Liver (tissue), 9 donors: ENCODE data around the gene SCN2B. TPM values are rescaled to one million over a fixed set of nuclear protein-coding genes. Genes with fewer than 3 reads are reported as not detected.

Experiments used
- DNase-seq: peaks from one replicate; pipeline ENCODE4 v3.0.0-alpha.2; 2017; ENCODE audit warnings: low spot score
- H3K27ac ChIP-seq, 2 donors: one replicate each; pipeline ENCODE4 v1.7.0; 2013; ENCODE audit warnings: inconsistent platforms in 2 of 2, low read length in 2 of 2, control low read depth in 1 of 2, low read depth in 1 of 2, mild to moderate bottlenecking in 1 of 2
- H3K27me3 ChIP-seq, 4 donors: one replicate each; pipeline versions ENCODE4 v1.6.1 to v1.7.0; 2013; ENCODE audit warnings: low read length in 3 of 4, inconsistent platforms in 1 of 4, mild to moderate bottlenecking in 1 of 4, moderate library complexity in 1 of 4; ENCODE audit not compliant: control insufficient read depth in 4 of 4, insufficient read depth in 4 of 4
- H3K36me3 ChIP-seq, 4 donors: one replicate each; pipeline versions ENCODE4 v1.6.1 to v1.7.0; 2013; ENCODE audit warnings: low read length in 3 of 4, mild to moderate bottlenecking in 3 of 4, low read depth in 1 of 4, moderate library complexity in 1 of 4; ENCODE audit not compliant: control insufficient read depth in 4 of 4, insufficient read depth in 3 of 4
- H3K4me1 ChIP-seq, 4 donors: one replicate each; pipeline versions ENCODE4 v1.6.1 to v1.7.0; 2013; ENCODE audit warnings: low read length in 3 of 4, mild to moderate bottlenecking in 3 of 4, moderate library complexity in 1 of 4; ENCODE audit not compliant: control insufficient read depth in 4 of 4, insufficient read depth in 4 of 4
- H3K4me3 ChIP-seq, 3 donors: one replicate each; pipeline versions ENCODE4 v1.6.1 to v1.7.0; 2013; ENCODE audit warnings: low read length in 3 of 3, control low read depth in 1 of 3, low read depth in 1 of 3, mild to moderate bottlenecking in 1 of 3
- H3K9ac ChIP-seq, 2 donors: one replicate each; pipeline ENCODE4 v1.7.0; 2013; ENCODE audit warnings: low read length in 2 of 2, mild to moderate bottlenecking in 2 of 2, moderate library complexity in 2 of 2, control low read depth in 1 of 2, low read depth in 1 of 2
- H3K9me3 ChIP-seq, 4 donors: one replicate each; pipeline versions ENCODE4 v1.6.1 to v1.7.0; 2013; ENCODE audit warnings: low read length in 3 of 4; ENCODE audit not compliant: control insufficient read depth in 4 of 4
- FOXA1 ChIP-seq: IDR thresholded peaks from 2 replicates; pipeline ENCODE4 v1.6.1; 2016; ENCODE audit warnings: antibody characterized with exemption
- GABPA ChIP-seq, 2 donors: IDR thresholded peaks in 1 of 2; conservative IDR thresholded peaks in 1 of 2; 2 replicates each; pipeline ENCODE4 v1.6.1; 2016; ENCODE audit warnings: antibody characterized with exemption in 2 of 2, mild to moderate bottlenecking in 1 of 2, moderate library complexity in 1 of 2
- HNF4A ChIP-seq, 2 donors: conservative IDR thresholded peaks; 2 replicates each; pipeline ENCODE4 v1.6.1; 2016; ENCODE audit warnings: antibody characterized with exemption in 2 of 2, mild to moderate bottlenecking in 2 of 2
- NR2F2 ChIP-seq: IDR thresholded peaks from 2 replicates; pipeline ENCODE4 v1.6.1; 2016; ENCODE audit warnings: antibody characterized with exemption
- RAD21 ChIP-seq, 2 donors: IDR thresholded peaks; 2 replicates each; pipeline ENCODE4 v1.6.1; 2016; ENCODE audit warnings: antibody characterized with exemption in 2 of 2, mild to moderate bottlenecking in 2 of 2
- RXRA ChIP-seq, 2 donors: IDR thresholded peaks; 2 replicates each; pipeline ENCODE4 v1.6.1; 2017 to 2018; ENCODE audit warnings: antibody characterized with exemption in 2 of 2, mild to moderate bottlenecking in 1 of 2
- SP1 ChIP-seq: IDR thresholded peaks from 2 replicates; pipeline ENCODE4 v1.6.1; 2018; ENCODE audit warnings: antibody characterized with exemption, mild to moderate bottlenecking
- TAF1 ChIP-seq: conservative IDR thresholded peaks from 2 replicates; pipeline ENCODE4 v1.6.1; 2016; ENCODE audit warnings: antibody characterized with exemption, mild to moderate bottlenecking
- YY1 ChIP-seq: IDR thresholded peaks from 2 replicates; pipeline ENCODE4 v1.6.1; 2016; ENCODE audit warnings: antibody characterized with exemption, mild to moderate bottlenecking
- ZBTB33 ChIP-seq: IDR thresholded peaks from 2 replicates; pipeline ENCODE4 v1.6.1; 2016; ENCODE audit warnings: antibody characterized with exemption
- WGBS: extraction: QIAGEN DNeasy Blood & Tissue Kit; methylation state at CpG from one replicate; pipeline ENCODE4 v1.1.7; 2013; 5-methylcytosine and 5-hydroxymethylcytosine counted together
- polyA plus RNA-seq, 2 donors: library from polyadenylated mRNA; stranded (reverse) in 1 of 2; unstranded in 1 of 2; fragments of 200-250 nt in 1 of 2; fragments of >200 nt in 1 of 2; fragmentation: Nextera tagmentation in 1 of 2; extraction: Ambion mirVana in 1 of 2; gene quantifications; one replicate each; pipeline versions ENCODE4 v1.2.1 to v1.2.3, GENCODE V29; 2013 to 2015
- total RNA-seq, 2 donors: library from RNA; depleted of rRNA; stranded (reverse); fragments of >200 nt; gene quantifications; one replicate each; pipeline ENCODE4 v1.2.3, GENCODE V29; 2014
- TF ChIP-seq, protein P1 (sequence below): IDR thresholded peaks from 2 replicates; pipeline ENCODE4 v1.6.1; 2016; ENCODE audit warnings: antibody characterized with exemption
- TF ChIP-seq, protein P2 (sequence below): fragments of 150-350 bp; IDR thresholded peaks from 2 replicates; pipeline ENCODE4 v1.5.1; 2017; ENCODE audit warnings: improper control_type of control experiment, low read depth, low read length; ENCODE audit not compliant: missing input control
- donor health status: healthy.
- donor health status: healthy.
- donor health status: healthy.
- donor health status: healthy.
- donor health status: healthy.

Gene SCN2B
- total and polyA plus RNA-seq, 4 donors, result 0.01 to 0.05 TPM; not detected in 2

- TF ChIP-seq, protein P1, sequence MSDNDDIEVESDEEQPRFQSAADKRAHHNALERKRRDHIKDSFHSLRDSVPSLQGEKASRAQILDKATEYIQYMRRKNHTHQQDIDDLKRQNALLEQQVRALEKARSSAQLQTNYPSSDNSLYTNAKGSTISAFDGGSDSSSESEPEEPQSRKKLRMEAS, result no peak
- no peak for TF ChIP-seq GABPA (IDR thresholded peaks at IDR 0.05 in 1 of 2, conservative IDR thresholded peaks at IDR 0.05 in 1 of 2)
Measured at GRCh38 chr11:118200497-118200896, 24.1 kb upstream of the SCN2B start (continued).

DNA sequence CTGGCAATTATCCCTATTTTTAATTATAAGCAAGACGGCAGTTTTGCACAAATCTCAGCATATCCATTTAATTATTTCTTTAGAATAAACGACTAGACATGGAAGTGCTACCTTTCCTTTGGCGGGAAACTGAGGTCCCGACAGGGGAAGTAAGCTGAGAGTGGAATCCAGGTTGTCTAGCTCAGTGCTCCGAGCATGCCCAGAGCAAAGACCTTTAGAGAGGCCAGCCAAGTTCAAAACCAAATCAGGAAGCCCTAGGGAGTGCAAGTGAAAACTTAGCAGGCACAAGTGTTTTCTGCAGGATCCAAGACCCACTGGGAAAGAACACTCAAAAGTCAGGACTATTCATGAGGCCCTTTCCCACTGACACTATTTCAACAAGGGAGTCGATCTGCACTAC is 22.7 kb upstream of the SCN2B start:
- TF ChIP-seq RXRA (IDR thresholded peaks at IDR 0.05) (peak; percentile 29 to 59), ZBTB33 (no peak), FOXA1 (no peak), RAD21 (IDR thresholded peaks at IDR 0.05) (peak in 1 of 2 donors; percentile 28), YY1 (no peak), SP1 (no peak), HNF4A (conservative IDR thresholded peaks at IDR 0.05) (peak; percentile 12 to 15)
- Histone ChIP-seq H3K27ac (peak overlapping the region; percentile 4 to 44), H3K36me3 (no peaks in the 10 kb centered on the region), H3K4me3 (no peak overlapping the region), H3K27me3 (no peaks in the 10 kb centered on the region), H3K9me3 (no peaks in the 10 kb centered on the region), H3K4me1 (peaks cover 18 to 50% (median 45%) of the 10 kb centered on the region in 4 donors), H3K9ac (no peak overlapping the region)
- WGBS, result 58% methylated on average over 6 of the region's 6 CpGs
- DNase-seq, result no peak

DNA sequence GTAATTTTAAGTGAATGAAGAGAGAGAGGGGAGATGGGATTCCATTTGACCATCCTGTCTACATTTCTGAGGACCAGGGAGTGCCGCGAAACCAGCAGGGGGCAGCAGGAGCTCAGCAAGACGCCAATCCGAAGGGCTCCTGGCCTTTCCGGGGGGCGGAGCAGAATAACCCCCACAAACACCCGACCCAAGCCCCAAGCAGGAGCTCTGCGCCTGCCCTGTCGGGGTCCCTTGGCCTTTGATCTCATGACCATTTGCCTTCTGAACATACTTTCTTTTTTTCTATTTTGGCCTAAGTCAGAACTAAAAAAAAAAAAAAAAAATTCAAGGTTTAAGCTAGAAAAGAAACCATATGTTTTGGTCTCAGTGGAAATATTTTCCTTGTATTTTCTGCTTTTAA is 21.9 kb upstream of the SCN2B start:
- H3K9me3 ChIP-seq, result no peaks in the 10 kb centered on the region
- H3K4me1 ChIP-seq, result peaks cover 18 to 52% (median 47%) of the 10 kb centered on the region in 4 donors
- no peaks in the 10 kb centered on the region for H3K27me3 ChIP-seq
- no peak overlapping the region for H3K4me3 ChIP-seq
- TF ChIP-seq, protein P2, sequence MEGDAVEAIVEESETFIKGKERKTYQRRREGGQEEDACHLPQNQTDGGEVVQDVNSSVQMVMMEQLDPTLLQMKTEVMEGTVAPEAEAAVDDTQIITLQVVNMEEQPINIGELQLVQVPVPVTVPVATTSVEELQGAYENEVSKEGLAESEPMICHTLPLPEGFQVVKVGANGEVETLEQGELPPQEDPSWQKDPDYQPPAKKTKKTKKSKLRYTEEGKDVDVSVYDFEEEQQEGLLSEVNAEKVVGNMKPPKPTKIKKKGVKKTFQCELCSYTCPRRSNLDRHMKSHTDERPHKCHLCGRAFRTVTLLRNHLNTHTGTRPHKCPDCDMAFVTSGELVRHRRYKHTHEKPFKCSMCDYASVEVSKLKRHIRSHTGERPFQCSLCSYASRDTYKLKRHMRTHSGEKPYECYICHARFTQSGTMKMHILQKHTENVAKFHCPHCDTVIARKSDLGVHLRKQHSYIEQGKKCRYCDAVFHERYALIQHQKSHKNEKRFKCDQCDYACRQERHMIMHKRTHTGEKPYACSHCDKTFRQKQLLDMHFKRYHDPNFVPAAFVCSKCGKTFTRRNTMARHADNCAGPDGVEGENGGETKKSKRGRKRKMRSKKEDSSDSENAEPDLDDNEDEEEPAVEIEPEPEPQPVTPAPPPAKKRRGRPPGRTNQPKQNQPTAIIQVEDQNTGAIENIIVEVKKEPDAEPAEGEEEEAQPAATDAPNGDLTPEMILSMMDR, result peak; percentile 88
- TF ChIP-seq, protein P1, result no peak
- TF ChIP-seq TAF1, result no peak
- no peak for TF ChIP-seq NR2F2
- no peak for TF ChIP-seq HNF4A (conservative IDR thresholded peaks at IDR 0.05)
- no peak for TF ChIP-seq FOXA1
- TF ChIP-seq RAD21 (IDR thresholded peaks at IDR 0.05), result peak; percentile 94 to 95
- TF ChIP-seq ZBTB33, result no peak
- WGBS, result under 1% methylated on average over 9 of the region's 9 CpGs
- no peaks in the 10 kb centered on the region for H3K36me3 ChIP-seq
- H3K9ac ChIP-seq, result peak overlapping the region in 1 of 2 donors; percentile 16
- peak overlapping the region in 1 of 2 donors; percentile 44 for H3K27ac ChIP-seq
- peak; percentile 85 for DNase-seq
